Measurements from ENCODE around the gene ACOT8. TPM values are rescaled to one million over a fixed set of nuclear protein-coding genes. Genes with fewer than 3 reads are reported as not detected.

The ACOT8 gene
- total RNA-seq, 4 donors from 2014 or later: 56.9 to 93.8 (median 78.3) TPM

- Histone ChIP-seq H3K9me3 (no peaks in the 10 kb centered on the region), H3K27me3 (no peaks in the 10 kb centered on the region), H3K36me3 (peaks cover 0 to 70% (median 0%) of the 10 kb centered on the region in 3 donors), H3K4me3 (no peak overlapping the region), H3K4me1 (peaks cover 0 to 5% (median 0%) of the 10 kb centered on the region in 4 donors), H3K27ac (peak overlapping the region in 3 of 4 donors; percentile 4 to 43 (median 7))
- no peak for TF ChIP-seq POLR2A (IDR thresholded peaks at IDR 0.05)
- no peak for TF ChIP-seq CTCF (IDR thresholded peaks at IDR 0.05)
- no peak for DNase-seq
Observed at GRCh38 chr20:45841407-45842129, 15.6 kb downstream of the ACOT8 start.

GRCh38 chr20:45840700-45841198 is 16.4 kb downstream of the ACOT8 start:
- Histone ChIP-seq H3K36me3 (peaks cover 0 to 63% (median 0%) of the 10 kb centered on the region in 3 donors), H3K27me3 (no peaks in the 10 kb centered on the region), H3K27ac (no peak overlapping the region), H3K4me3 (no peak overlapping the region), H3K9me3 (no peaks in the 10 kb centered on the region), H3K4me1 (peaks cover 0 to 7% (median 0%) of the 10 kb centered on the region in 4 donors)
- no peak for TF ChIP-seq POLR2A (IDR thresholded peaks at IDR 0.05)
- no peak for TF ChIP-seq CTCF (IDR thresholded peaks at IDR 0.05)
- no peak for DNase-seq

GRCh38 chr20:45836841-45837240 is 20.4 kb downstream of the ACOT8 start:
- peaks cover 0 to 30% (median 3%) of the 10 kb centered on the region in 4 donors for H3K4me1 ChIP-seq
- H3K27ac ChIP-seq: no peak overlapping the region
- no peak for TF ChIP-seq POLR2A (IDR thresholded peaks at IDR 0.05)
- TF ChIP-seq CTCF (IDR thresholded peaks at IDR 0.05): no peak
- no peak for DNase-seq
- H3K9me3 ChIP-seq: no peaks in the 10 kb centered on the region
- no peaks in the 10 kb centered on the region for H3K27me3 ChIP-seq
- H3K36me3 ChIP-seq: peaks cover 0 to 28% (median 0%) of the 10 kb centered on the region in 3 donors
- H3K4me3 ChIP-seq: no peak overlapping the region

GRCh38 chr20:45835825-45836224 is 21.4 kb downstream of the ACOT8 start:
- Histone ChIP-seq H3K27me3 (no peaks in the 10 kb centered on the region), H3K27ac (peak overlapping the region in 2 of 4 donors; percentile 45 to 89), H3K9me3 (no peaks in the 10 kb centered on the region), H3K4me1 (peaks cover 0 to 27% (median 3%) of the 10 kb centered on the region in 4 donors), H3K36me3 (peaks cover 0 to 18% (median 0%) of the 10 kb centered on the region in 3 donors), H3K4me3 (peak overlapping the region in 1 of 4 donors; percentile 9)
- no peak for TF ChIP-seq POLR2A (IDR thresholded peaks at IDR 0.05)
- no peak for TF ChIP-seq CTCF (IDR thresholded peaks at IDR 0.05)
- no peak for DNase-seq

GRCh38 chr20:45835329-45835765 is 21.8 kb downstream of the ACOT8 start:
- H3K27ac ChIP-seq: peak overlapping the region in 2 of 4 donors; percentile 45 to 89
- H3K27me3 ChIP-seq: no peaks in the 10 kb centered on the region
- DNase-seq: no peak
- no peaks in the 10 kb centered on the region for H3K9me3 ChIP-seq
- TF ChIP-seq POLR2A (IDR thresholded peaks at IDR 0.05) (no peak), CTCF (IDR thresholded peaks at IDR 0.05) (no peak)
- peaks cover 0 to 27% (median 3%) of the 10 kb centered on the region in 4 donors for H3K4me1 ChIP-seq
- H3K36me3 ChIP-seq: peaks cover 0 to 13% (median 0%) of the 10 kb centered on the region in 3 donors
- peak overlapping the region in 1 of 4 donors; percentile 67 for H3K4me3 ChIP-seq

Data from Peyer's patch (tissue), 4 donors.